GM23338 (cell line): ENCODE measurements around the gene CHD2. TPM values are rescaled to one million over a fixed set of nuclear protein-coding genes. Genes with fewer than 3 reads are reported as not detected.

Experiments used
- ATAC-seq: fragments of 200-7000 bp; cut with Tn5 transposase; 3 replicates; pipeline ENCODE4 v1.9.1; 2020
- DNase-seq: peaks from one replicate; pipeline ENCODE4 v3.0.0-alpha.2; 2015; ENCODE audit warnings: low spot score
- H2AFZ ChIP-seq: fragments of 200-600 bp; sonication (generic); 2 replicates; pipeline ENCODE4 v1.8.0; 2016; ENCODE audit warnings: antibody characterized with exemption, mild to moderate bottlenecking, moderate library complexity
- H3F3A ChIP-seq: fragments of 200-600 bp; sonication (generic); replicated peaks from 2 replicates; pipeline ENCODE4 v1.8.0; 2017; ENCODE audit warnings: antibody characterized with exemption, mixed run types, low read depth
- H3K27ac ChIP-seq: fragments of 200-600 bp; sonication (generic); 2 replicates; pipeline ENCODE4 v1.6.1; 2016; ENCODE audit warnings: low read depth
- H3K27me3 ChIP-seq: fragments of 200-600 bp; sonication (generic); 2 replicates; pipeline ENCODE4 v1.8.0; 2016; ENCODE audit warnings: mild to moderate bottlenecking, mixed run types, moderate library complexity; ENCODE audit not compliant: insufficient read depth
- H3K36me3 ChIP-seq: fragments of 200-600 bp; sonication (generic); 2 replicates; pipeline ENCODE4 v1.8.0; 2016; ENCODE audit warnings: mild to moderate bottlenecking; ENCODE audit not compliant: insufficient read depth
- H3K4me1 ChIP-seq: fragments of 200-600 bp; sonication (generic); 2 replicates; pipeline ENCODE4 v1.8.0; 2016; ENCODE audit warnings: mild to moderate bottlenecking, moderate library complexity; ENCODE audit not compliant: insufficient read depth
- H3K4me2 ChIP-seq: fragments of 200-600 bp; sonication (generic); 2 replicates; pipeline ENCODE4 v1.7.1; 2017; ENCODE audit warnings: mixed run types
- H3K4me3 ChIP-seq: fragments of 200-600 bp; sonication (generic); 2 replicates; pipeline ENCODE4 v1.6.1; 2016; ENCODE audit warnings: mixed run types
- H3K79me2 ChIP-seq: fragments of 200-600 bp; sonication (generic); replicated peaks from 2 replicates; pipeline ENCODE4 v1.8.0; 2017; ENCODE audit warnings: mild to moderate bottlenecking; ENCODE audit not compliant: insufficient read depth
- H3K9me2 ChIP-seq: fragments of 200-600 bp; sonication (generic); 2 replicates; pipeline ENCODE4 v1.8.0; 2017; ENCODE audit not compliant: insufficient read depth
- H4K20me1 ChIP-seq: fragments of 200-600 bp; sonication (generic); replicated peaks from 2 replicates; pipeline ENCODE4 v1.8.0; 2017; ENCODE audit warnings: mild to moderate bottlenecking; ENCODE audit not compliant: insufficient read depth
- H3K27ac Mint-ChIP-seq: 2 replicates; pipeline ENCODE4 v1.8.0; 2020; ENCODE audit warnings: inconsistent platforms, mild to moderate bottlenecking, moderate library complexity, mixed read lengths
- H3K27me3 Mint-ChIP-seq: 3 replicates; pipeline ENCODE4 v1.8.0; 2022; ENCODE audit warnings: low read depth, mild to moderate bottlenecking, moderate library complexity, mixed read lengths, inconsistent platforms; ENCODE audit not compliant: insufficient read depth, poor library complexity
- H3K36me3 Mint-ChIP-seq: 3 replicates; pipeline ENCODE4 v1.8.0; 2021; ENCODE audit warnings: low read depth, mild to moderate bottlenecking, inconsistent platforms, moderate library complexity, mixed read lengths
- H3K4me1 Mint-ChIP-seq: 3 replicates; pipeline ENCODE4 v1.8.0; 2020; ENCODE audit warnings: mild to moderate bottlenecking, inconsistent platforms, mixed read lengths
- H3K4me3 Mint-ChIP-seq: 3 replicates; pipeline ENCODE4 v1.8.0; 2021; ENCODE audit warnings: moderate library complexity, mild to moderate bottlenecking, inconsistent platforms, mixed read lengths
- H3K9me3 Mint-ChIP-seq: 3 replicates; pipeline ENCODE4 v1.8.0; 2020; ENCODE audit warnings: moderate library complexity, mild to moderate bottlenecking, inconsistent platforms, mixed read lengths
- CREB1 ChIP-seq: fragments of 250-450 bp; sonication (Bioruptor Pico); IDR thresholded peaks from 2 replicates; pipeline ENCODE4 v1.5.0; 2020; ENCODE audit warnings: low read depth, mild to moderate bottlenecking, moderate library complexity
- EZH2 ChIP-seq: fragments of 200-600 bp; sonication (generic); IDR thresholded peaks from one replicate; pipeline ENCODE4 v1.8.0; 2017; ENCODE audit warnings: antibody characterized with exemption, mild to moderate bottlenecking, low read depth; ENCODE audit not compliant: unreplicated experiment
- EZH2phosphoT487 ChIP-seq: fragments of 200-600 bp; sonication (generic); IDR thresholded peaks from one replicate; pipeline ENCODE4 v1.8.1; 2018; ENCODE audit warnings: antibody characterized with exemption; ENCODE audit not compliant: unreplicated experiment
- JUNB ChIP-seq: IDR thresholded peaks from one replicate; pipeline ENCODE4 v1.6.1; 2016; ENCODE audit warnings: antibody characterized with exemption; ENCODE audit not compliant: unreplicated experiment
- NANOG ChIP-seq: IDR thresholded peaks from 2 replicates; pipeline ENCODE4 v1.6.1; 2016; ENCODE audit warnings: antibody characterized with exemption, borderline replicate concordance
- POLR2AphosphoS5 ChIP-seq: IDR thresholded peaks from 2 replicates; pipeline ENCODE4 v1.6.1; 2016; ENCODE audit warnings: antibody characterized with exemption, low read depth
- STAT1 ChIP-seq: IDR thresholded peaks from one replicate; pipeline ENCODE4 v1.6.1; 2016; ENCODE audit warnings: antibody characterized with exemption; ENCODE audit not compliant: unreplicated experiment
- ZNF114 ChIP-seq: fragments of 250-450 bp; sonication (Bioruptor Pico); IDR thresholded peaks from 2 replicates; pipeline ENCODE4 v1.5.0; 2020; ENCODE audit warnings: mild to moderate bottlenecking, moderate library complexity
- ZNF331 ChIP-seq: fragments of 250-450 bp; sonication (Bioruptor Pico); IDR thresholded peaks from 2 replicates; pipeline ENCODE4 v1.5.0; 2020; ENCODE audit warnings: low read depth, mild to moderate bottlenecking, moderate library complexity
- polyA plus RNA-seq: library from polyadenylated mRNA; unstranded; fragments of >200 nt; fragmentation: Nextera tagmentation; extraction: Ambion mirVana; gene quantifications from 2 replicates; pipeline ENCODE4 v1.2.1, GENCODE V29; 2016
- total RNA-seq: library from RNA; depleted of rRNA; stranded (reverse); fragments of >200 nt; shearing (Covaris generic); gene quantifications from 2 replicates; pipeline ENCODE4 v1.2.3, GENCODE V29; 2014
- TF ChIP-seq, protein P1 (sequence below): fragments of 250-450 bp; sonication (Bioruptor Pico); IDR thresholded peaks from 2 replicates; pipeline ENCODE4 v1.5.0; 2020; ENCODE audit warnings: mild to moderate bottlenecking, moderate library complexity
- TF ChIP-seq, protein P2 (sequence below), 2 experiments: fragments of 200-600 bp in 1 of 2; sonication (generic) in 1 of 2; conservative IDR thresholded peaks; 2 replicates each; pipeline versions ENCODE4 v1.5.1 to v1.6.1; 2016 to 2017; ENCODE audit warnings: antibody characterized with exemption in 2 of 2, low read depth in 2 of 2, mild to moderate bottlenecking in 2 of 2, moderate library complexity in 1 of 2
- TF ChIP-seq, protein P3 (sequence below): IDR thresholded peaks from one replicate; pipeline ENCODE4 v1.6.1; 2018; ENCODE audit warnings: antibody characterized with exemption; ENCODE audit not compliant: unreplicated experiment
- TF ChIP-seq, protein P4 (sequence below): IDR thresholded peaks from 2 replicates; pipeline ENCODE4 v1.6.1; 2016; ENCODE audit warnings: antibody characterized with exemption

The CHD2 gene
- total and polyA plus RNA-seq, 2 experiments from 2014 or later = 119 to 130 TPM

DNA sequence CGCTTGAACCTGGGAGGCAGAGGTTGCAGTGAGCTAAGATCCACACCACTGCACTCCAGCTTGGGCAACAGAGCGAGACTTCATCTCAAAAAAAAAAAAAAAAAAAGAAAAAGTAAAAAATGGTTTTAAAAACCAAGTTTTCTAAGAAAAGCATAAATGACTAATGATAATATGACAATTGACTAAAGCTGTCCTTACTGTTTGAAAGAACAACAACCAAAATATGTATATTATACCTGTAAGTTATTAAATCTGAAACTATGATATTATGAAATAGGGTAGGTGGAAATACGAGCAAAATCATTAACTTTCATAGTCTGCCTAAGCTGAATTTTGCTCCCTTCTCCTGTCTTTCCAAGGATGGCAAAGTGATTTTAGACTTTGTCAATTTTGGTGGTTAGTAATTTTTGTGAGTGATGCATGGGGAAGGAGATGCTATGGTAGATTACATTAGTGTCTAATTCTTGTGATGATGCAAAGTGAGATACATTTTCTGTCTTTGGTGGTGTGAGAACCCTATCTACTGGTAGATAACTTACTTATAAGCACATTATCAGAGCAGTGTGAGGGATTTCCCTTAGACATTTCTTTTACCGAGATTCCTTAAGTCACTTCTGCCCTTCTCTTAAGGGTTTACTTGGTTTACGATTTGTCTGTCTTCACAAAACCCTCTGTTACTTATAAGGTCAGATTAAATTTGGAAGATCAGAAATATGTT lies 10.6 kb upstream of the CHD2 start:
- no peak overlapping the region for H3K4me3 Mint-ChIP-seq
- TF ChIP-seq, protein P1, sequence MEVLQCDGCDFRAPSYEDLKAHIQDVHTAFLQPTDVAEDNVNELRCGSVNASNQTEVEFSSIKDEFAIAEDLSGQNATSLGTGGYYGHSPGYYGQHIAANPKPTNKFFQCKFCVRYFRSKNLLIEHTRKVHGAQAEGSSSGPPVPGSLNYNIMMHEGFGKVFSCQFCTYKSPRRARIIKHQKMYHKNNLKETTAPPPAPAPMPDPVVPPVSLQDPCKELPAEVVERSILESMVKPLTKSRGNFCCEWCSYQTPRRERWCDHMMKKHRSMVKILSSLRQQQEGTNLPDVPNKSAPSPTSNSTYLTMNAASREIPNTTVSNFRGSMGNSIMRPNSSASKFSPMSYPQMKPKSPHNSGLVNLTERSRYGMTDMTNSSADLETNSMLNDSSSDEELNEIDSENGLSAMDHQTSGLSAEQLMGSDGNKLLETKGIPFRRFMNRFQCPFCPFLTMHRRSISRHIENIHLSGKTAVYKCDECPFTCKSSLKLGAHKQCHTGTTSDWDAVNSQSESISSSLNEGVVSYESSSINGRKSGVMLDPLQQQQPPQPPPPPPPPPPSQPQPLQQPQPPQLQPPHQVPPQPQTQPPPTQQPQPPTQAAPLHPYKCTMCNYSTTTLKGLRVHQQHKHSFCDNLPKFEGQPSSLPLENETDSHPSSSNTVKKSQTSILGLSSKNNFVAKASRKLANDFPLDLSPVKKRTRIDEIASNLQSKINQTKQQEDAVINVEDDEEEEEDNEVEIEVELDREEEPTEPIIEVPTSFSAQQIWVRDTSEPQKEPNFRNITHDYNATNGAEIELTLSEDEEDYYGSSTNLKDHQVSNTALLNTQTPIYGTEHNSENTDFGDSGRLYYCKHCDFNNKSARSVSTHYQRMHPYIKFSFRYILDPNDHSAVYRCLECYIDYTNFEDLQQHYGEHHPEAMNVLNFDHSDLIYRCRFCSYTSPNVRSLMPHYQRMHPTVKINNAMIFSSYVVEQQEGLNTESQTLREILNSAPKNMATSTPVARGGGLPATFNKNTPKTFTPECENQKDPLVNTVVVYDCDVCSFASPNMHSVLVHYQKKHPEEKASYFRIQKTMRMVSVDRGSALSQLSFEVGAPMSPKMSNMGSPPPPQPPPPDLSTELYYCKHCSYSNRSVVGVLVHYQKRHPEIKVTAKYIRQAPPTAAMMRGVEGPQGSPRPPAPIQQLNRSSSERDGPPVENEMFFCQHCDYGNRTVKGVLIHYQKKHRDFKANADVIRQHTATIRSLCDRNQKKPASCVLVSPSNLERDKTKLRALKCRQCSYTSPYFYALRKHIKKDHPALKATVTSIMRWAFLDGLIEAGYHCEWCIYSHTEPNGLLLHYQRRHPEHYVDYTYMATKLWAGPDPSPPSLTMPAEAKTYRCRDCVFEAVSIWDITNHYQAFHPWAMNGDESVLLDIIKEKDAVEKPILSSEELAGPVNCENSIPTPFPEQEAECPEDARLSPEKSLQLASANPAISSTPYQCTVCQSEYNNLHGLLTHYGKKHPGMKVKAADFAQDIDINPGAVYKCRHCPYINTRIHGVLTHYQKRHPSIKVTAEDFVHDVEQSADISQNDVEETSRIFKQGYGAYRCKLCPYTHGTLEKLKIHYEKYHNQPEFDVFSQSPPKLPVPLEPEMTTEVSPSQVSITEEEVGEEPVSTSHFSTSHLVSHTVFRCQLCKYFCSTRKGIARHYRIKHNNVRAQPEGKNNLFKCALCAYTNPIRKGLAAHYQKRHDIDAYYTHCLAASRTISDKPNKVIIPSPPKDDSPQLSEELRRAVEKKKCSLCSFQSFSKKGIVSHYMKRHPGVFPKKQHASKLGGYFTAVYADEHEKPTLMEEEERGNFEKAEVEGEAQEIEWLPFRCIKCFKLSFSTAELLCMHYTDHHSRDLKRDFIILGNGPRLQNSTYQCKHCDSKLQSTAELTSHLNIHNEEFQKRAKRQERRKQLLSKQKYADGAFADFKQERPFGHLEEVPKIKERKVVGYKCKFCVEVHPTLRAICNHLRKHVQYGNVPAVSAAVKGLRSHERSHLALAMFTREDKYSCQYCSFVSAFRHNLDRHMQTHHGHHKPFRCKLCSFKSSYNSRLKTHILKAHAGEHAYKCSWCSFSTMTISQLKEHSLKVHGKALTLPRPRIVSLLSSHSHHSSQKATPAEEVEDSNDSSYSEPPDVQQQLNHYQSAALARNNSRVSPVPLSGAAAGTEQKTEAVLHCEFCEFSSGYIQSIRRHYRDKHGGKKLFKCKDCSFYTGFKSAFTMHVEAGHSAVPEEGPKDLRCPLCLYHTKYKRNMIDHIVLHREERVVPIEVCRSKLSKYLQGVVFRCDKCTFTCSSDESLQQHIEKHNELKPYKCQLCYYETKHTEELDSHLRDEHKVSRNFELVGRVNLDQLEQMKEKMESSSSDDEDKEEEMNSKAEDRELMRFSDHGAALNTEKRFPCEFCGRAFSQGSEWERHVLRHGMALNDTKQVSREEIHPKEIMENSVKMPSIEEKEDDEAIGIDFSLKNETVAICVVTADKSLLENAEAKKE (CRISPR knock-in tag) = no peak
- TF ChIP-seq EZH2 (no peak), ZNF114 (CRISPR knock-in tag) (no peak), NANOG (no peak), CREB1 (CRISPR knock-in tag) (no peak), ZNF331 (CRISPR knock-in tag) (no peak), POLR2AphosphoS5 (no peak), STAT1 (no peak), EZH2phosphoT487 (no peak), JUNB (no peak)
- TF ChIP-seq, protein P2, sequence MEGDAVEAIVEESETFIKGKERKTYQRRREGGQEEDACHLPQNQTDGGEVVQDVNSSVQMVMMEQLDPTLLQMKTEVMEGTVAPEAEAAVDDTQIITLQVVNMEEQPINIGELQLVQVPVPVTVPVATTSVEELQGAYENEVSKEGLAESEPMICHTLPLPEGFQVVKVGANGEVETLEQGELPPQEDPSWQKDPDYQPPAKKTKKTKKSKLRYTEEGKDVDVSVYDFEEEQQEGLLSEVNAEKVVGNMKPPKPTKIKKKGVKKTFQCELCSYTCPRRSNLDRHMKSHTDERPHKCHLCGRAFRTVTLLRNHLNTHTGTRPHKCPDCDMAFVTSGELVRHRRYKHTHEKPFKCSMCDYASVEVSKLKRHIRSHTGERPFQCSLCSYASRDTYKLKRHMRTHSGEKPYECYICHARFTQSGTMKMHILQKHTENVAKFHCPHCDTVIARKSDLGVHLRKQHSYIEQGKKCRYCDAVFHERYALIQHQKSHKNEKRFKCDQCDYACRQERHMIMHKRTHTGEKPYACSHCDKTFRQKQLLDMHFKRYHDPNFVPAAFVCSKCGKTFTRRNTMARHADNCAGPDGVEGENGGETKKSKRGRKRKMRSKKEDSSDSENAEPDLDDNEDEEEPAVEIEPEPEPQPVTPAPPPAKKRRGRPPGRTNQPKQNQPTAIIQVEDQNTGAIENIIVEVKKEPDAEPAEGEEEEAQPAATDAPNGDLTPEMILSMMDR (conservative IDR thresholded peaks at IDR 0.05; ENCODE audit: low read depth in 2 of 2) = no peak
- TF ChIP-seq, protein P3, sequence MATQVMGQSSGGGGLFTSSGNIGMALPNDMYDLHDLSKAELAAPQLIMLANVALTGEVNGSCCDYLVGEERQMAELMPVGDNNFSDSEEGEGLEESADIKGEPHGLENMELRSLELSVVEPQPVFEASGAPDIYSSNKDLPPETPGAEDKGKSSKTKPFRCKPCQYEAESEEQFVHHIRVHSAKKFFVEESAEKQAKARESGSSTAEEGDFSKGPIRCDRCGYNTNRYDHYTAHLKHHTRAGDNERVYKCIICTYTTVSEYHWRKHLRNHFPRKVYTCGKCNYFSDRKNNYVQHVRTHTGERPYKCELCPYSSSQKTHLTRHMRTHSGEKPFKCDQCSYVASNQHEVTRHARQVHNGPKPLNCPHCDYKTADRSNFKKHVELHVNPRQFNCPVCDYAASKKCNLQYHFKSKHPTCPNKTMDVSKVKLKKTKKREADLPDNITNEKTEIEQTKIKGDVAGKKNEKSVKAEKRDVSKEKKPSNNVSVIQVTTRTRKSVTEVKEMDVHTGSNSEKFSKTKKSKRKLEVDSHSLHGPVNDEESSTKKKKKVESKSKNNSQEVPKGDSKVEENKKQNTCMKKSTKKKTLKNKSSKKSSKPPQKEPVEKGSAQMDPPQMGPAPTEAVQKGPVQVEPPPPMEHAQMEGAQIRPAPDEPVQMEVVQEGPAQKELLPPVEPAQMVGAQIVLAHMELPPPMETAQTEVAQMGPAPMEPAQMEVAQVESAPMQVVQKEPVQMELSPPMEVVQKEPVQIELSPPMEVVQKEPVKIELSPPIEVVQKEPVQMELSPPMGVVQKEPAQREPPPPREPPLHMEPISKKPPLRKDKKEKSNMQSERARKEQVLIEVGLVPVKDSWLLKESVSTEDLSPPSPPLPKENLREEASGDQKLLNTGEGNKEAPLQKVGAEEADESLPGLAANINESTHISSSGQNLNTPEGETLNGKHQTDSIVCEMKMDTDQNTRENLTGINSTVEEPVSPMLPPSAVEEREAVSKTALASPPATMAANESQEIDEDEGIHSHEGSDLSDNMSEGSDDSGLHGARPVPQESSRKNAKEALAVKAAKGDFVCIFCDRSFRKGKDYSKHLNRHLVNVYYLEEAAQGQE = no peak
- TF ChIP-seq, protein P4, sequence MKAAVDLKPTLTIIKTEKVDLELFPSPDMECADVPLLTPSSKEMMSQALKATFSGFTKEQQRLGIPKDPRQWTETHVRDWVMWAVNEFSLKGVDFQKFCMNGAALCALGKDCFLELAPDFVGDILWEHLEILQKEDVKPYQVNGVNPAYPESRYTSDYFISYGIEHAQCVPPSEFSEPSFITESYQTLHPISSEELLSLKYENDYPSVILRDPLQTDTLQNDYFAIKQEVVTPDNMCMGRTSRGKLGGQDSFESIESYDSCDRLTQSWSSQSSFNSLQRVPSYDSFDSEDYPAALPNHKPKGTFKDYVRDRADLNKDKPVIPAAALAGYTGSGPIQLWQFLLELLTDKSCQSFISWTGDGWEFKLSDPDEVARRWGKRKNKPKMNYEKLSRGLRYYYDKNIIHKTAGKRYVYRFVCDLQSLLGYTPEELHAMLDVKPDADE = no peak
- no peak overlapping the region for H3K27ac Mint-ChIP-seq
- peaks cover 10% of the 10 kb centered on the region for H3K27me3 Mint-ChIP-seq
- peaks cover 24% of the 10 kb centered on the region for H3K4me1 Mint-ChIP-seq
- Histone ChIP-seq H3K27me3 (no peaks in the 10 kb centered on the region), H3K4me1 (peaks cover 9% of the 10 kb centered on the region; the same call in 1 of the 2 replicates), H3F3A (no peaks in the 10 kb centered on the region), H3K4me3 (no peak overlapping the region), H3K9me2 (no peaks in the 10 kb centered on the region), H3K79me2 (peaks cover 100% of the 10 kb centered on the region), H3K36me3 (peaks cover 45% of the 10 kb centered on the region), H3K4me2 (no peak overlapping the region), H3K27ac (no peak overlapping the region), H4K20me1 (peaks cover 18% of the 10 kb centered on the region), H2AFZ (no peak overlapping the region)
- peaks cover 99% of the 10 kb centered on the region for H3K36me3 Mint-ChIP-seq
- ATAC-seq (no peak), DNase-seq (no peak)
- no peaks in the 10 kb centered on the region for H3K9me3 Mint-ChIP-seq
